SK-N-SH (cell line): Measurements from ENCODE around the gene KIF13A. TPM values are rescaled to one million over a fixed set of nuclear protein-coding genes. Genes with fewer than 3 reads are reported as not detected.

ENCODE experiments used
- CTCF ChIA-PET: fragments of 300-600, 350-600 bp; formaldehyde crosslinking; extraction: SDS; loops from one replicate; lab custom pipeline; 2021; lab: Yijun Ruan, JAX
- POLR2A ChIA-PET: fragments of 350-600 bp; sonication (Branson Sonifier 250); formaldehyde crosslinking; extraction: SDS; loops from one replicate; lab custom pipeline; 2020; ENCODE audit warnings: antibody characterized with exemption, inconsistent platforms; lab: Yijun Ruan, JAX
- DNase-seq: peaks from one replicate; pipeline ENCODE4 v3.0.0; 2012
- H2AFZ ChIP-seq: fragments of 200-600 bp; sonication (generic); 2 replicates; pipeline ENCODE4 v1.8.1; 2016; ENCODE audit warnings: antibody characterized with exemption, mild to moderate bottlenecking, low read depth
- H3F3A ChIP-seq: fragments of 200-600 bp; sonication (generic); replicated peaks from 2 replicates; pipeline ENCODE3; 2016; ENCODE audit warnings: antibody characterized with exemption, mild to moderate bottlenecking; ENCODE audit not compliant: insufficient read depth
- H3K27ac ChIP-seq, 2 experiments: fragments of 200-500 bp in 1 of 2; fragments of 200-600 bp in 1 of 2; sonication (Bioruptor generic) in 1 of 2; sonication (generic), shearing (Covaris generic) in 1 of 2; 2 replicates each; pipeline versions ENCODE4 v1.5.1 to v1.6.1; 2014 to 2016; ENCODE audit warnings: low read depth in 2 of 2, inconsistent platforms in 1 of 2, low read length in 1 of 2, mild to moderate bottlenecking in 1 of 2, mixed read lengths in 1 of 2
- H3K27me3 ChIP-seq: fragments of 200-600 bp; sonication (generic), shearing (Covaris generic); 2 replicates; pipeline ENCODE4 v1.6.1; 2016; ENCODE audit warnings: mixed run types; ENCODE audit not compliant: insufficient read depth
- H3K36me3 ChIP-seq, 2 experiments: fragments of 200-500 bp in 1 of 2; fragments of 200-600 bp in 1 of 2; sonication (Bioruptor generic) in 1 of 2; sonication (generic) in 1 of 2; replicated peaks in 1 of 2; 2 replicates each; pipeline versions ENCODE3 to v1.5.1; 2014 to 2016; ENCODE audit warnings: low read length in 1 of 2, mild to moderate bottlenecking in 1 of 2; ENCODE audit not compliant: insufficient read depth in 2 of 2, control insufficient read depth in 1 of 2
- H3K4me1 ChIP-seq, 2 experiments: fragments of 200-500 bp in 1 of 2; fragments of 200-600 bp in 1 of 2; sonication (Bioruptor generic) in 1 of 2; sonication (generic), shearing (Covaris generic) in 1 of 2; 2 replicates each; pipeline versions ENCODE4 v1.5.1 to v1.6.1; 2014 to 2016; ENCODE audit warnings: low read depth in 1 of 2, low read length in 1 of 2, mixed run types in 1 of 2; ENCODE audit not compliant: insufficient read depth in 2 of 2, control insufficient read depth in 1 of 2
- H3K4me2 ChIP-seq: fragments of 200-600 bp; sonication (generic), shearing (Covaris generic); 2 replicates; pipeline ENCODE4 v1.6.1; 2017; ENCODE audit warnings: mixed run types
- H3K4me3 ChIP-seq, 2 experiments: fragments of 200-500 bp in 1 of 2; fragments of 200-600 bp in 1 of 2; sonication (Bioruptor generic) in 1 of 2; sonication (generic), shearing (Covaris generic) in 1 of 2; 2 replicates each; pipeline versions ENCODE4 v1.5.1 to v1.8.1; 2014 to 2016; ENCODE audit warnings: low read depth in 2 of 2, inconsistent platforms in 1 of 2, low read length in 1 of 2, mild to moderate bottlenecking in 1 of 2, mixed read lengths in 1 of 2, moderate library complexity in 1 of 2
- H3K79me2 ChIP-seq: fragments of 200-600 bp; sonication (generic); 2 replicates; pipeline ENCODE4 v1.8.1; 2017; ENCODE audit warnings: mild to moderate bottlenecking; ENCODE audit not compliant: insufficient read depth
- H3K9ac ChIP-seq: fragments of 200-600 bp; sonication (generic); 2 replicates; pipeline ENCODE4 v1.6.1; 2017; ENCODE audit warnings: mixed run types
- H3K9me2 ChIP-seq: fragments of 200-600 bp; sonication (generic); 2 replicates; pipeline ENCODE4 v1.6.1; 2017; ENCODE audit warnings: mixed run types
- H3K9me3 ChIP-seq: fragments of 200-600 bp; sonication (generic); 2 replicates; pipeline ENCODE4 v1.6.1; 2017; ENCODE audit warnings: mixed run types, mild to moderate bottlenecking, moderate library complexity
- H4K20me1 ChIP-seq: fragments of 200-600 bp; sonication (generic); 2 replicates; pipeline ENCODE4 v1.6.1; 2017; ENCODE audit warnings: mild to moderate bottlenecking, mixed run types; ENCODE audit not compliant: insufficient read depth
- CHD2 ChIP-seq: fragments of 150-350 bp; IDR thresholded peaks from 2 replicates; pipeline ENCODE4 v1.6.1; 2018; ENCODE audit warnings: low read length; ENCODE audit not compliant: partially characterized antibody
- EP300 ChIP-seq, 2 experiments: IDR thresholded peaks; 2 replicates each; pipeline versions ENCODE4 v1.4.0 to v1.6.1; 2012; ENCODE audit warnings: borderline replicate concordance in 1 of 2, low read depth in 1 of 2, low read length in 1 of 2
- EZH2phosphoT487 ChIP-seq: fragments of 200-600 bp; sonication (generic); IDR thresholded peaks from 2 replicates; pipeline ENCODE4 v1.6.1; 2017; ENCODE audit warnings: low read depth, mixed run types, mild to moderate bottlenecking, antibody characterized with exemption, moderate library complexity, borderline replicate concordance
- FOSL2 ChIP-seq: IDR thresholded peaks from 2 replicates; pipeline ENCODE4 v1.4.0; 2012; ENCODE audit warnings: low read depth, mild to moderate bottlenecking, moderate library complexity, borderline replicate concordance
- FOXJ3 ChIP-seq: sonication (generic); formaldehyde crosslinking; IDR thresholded peaks from 2 replicates; pipeline ENCODE4 v1.5.1; 2020; ENCODE audit warnings: mild to moderate bottlenecking, missing genetic modification reagents
- FOXM1 ChIP-seq: IDR thresholded peaks from 2 replicates; pipeline ENCODE4 v1.4.0; 2012; ENCODE audit warnings: low read depth, mild to moderate bottlenecking
- GABPA ChIP-seq: IDR thresholded peaks from 2 replicates; pipeline ENCODE4 v1.4.0; 2012; ENCODE audit warnings: low read depth, mild to moderate bottlenecking
- GATA2 ChIP-seq: sonication (generic); formaldehyde crosslinking; IDR thresholded peaks from 2 replicates; pipeline ENCODE4 v1.5.0; 2020; ENCODE audit warnings: mild to moderate bottlenecking, missing genetic modification reagents
- JUND ChIP-seq: IDR thresholded peaks from 2 replicates; pipeline ENCODE4 v1.4.0; 2012
- NRF1 ChIP-seq: IDR thresholded peaks from 2 replicates; pipeline ENCODE4 v1.6.1; 2012; ENCODE audit warnings: low read depth, mild to moderate bottlenecking, low read length
- POLR2AphosphoS5 ChIP-seq: IDR thresholded peaks from 2 replicates; pipeline ENCODE4 v1.6.1; 2012; ENCODE audit warnings: low read depth, low read length
- RAD21 ChIP-seq: IDR thresholded peaks from 2 replicates; pipeline ENCODE4 v1.6.1; 2012; ENCODE audit warnings: mild to moderate bottlenecking, low read length
- RCOR1 ChIP-seq: fragments of 150-350 bp; IDR thresholded peaks from 2 replicates; pipeline ENCODE4 v1.6.1; 2017; ENCODE audit warnings: antibody characterized with exemption, low read length
- RFX5 ChIP-seq: IDR thresholded peaks from 2 replicates; pipeline ENCODE4 v1.6.1; 2012; ENCODE audit warnings: mild to moderate bottlenecking, improper control_type of control experiment, low read length
- RXRA ChIP-seq: IDR thresholded peaks from 2 replicates; pipeline ENCODE4 v1.4.0; 2012; ENCODE audit warnings: low read depth, mild to moderate bottlenecking, borderline replicate concordance
- TAF1 ChIP-seq: IDR thresholded peaks from 2 replicates; pipeline ENCODE4 v1.6.1; 2012; ENCODE audit warnings: low read depth, mild to moderate bottlenecking, low read length, moderate library complexity, borderline replicate concordance
- WGBS: methylation state at CpG from one replicate; pipeline ENCODE4 v1.1.6; 2017; ENCODE audit warnings: low lambda C conversion rate; 5-methylcytosine and 5-hydroxymethylcytosine counted together
- polyA plus RNA-seq, 3 experiments: library from polyadenylated mRNA; depleted of rRNA; stranded (reverse); fragments of >200 nt; gene quantifications; 2 replicates each; pipeline ENCODE4 v1.2.3, GENCODE V29; 2012
- TF ChIP-seq, protein P1 (sequence below): IDR thresholded peaks from 2 replicates; pipeline ENCODE4 v1.6.1; 2012; ENCODE audit warnings: mild to moderate bottlenecking, low read depth, low read length, moderate library complexity
- TF ChIP-seq, protein P2 (sequence below): IDR thresholded peaks from 2 replicates; pipeline ENCODE4 v1.4.0; 2012; ENCODE audit warnings: low read depth
- TF ChIP-seq, protein P3 (sequence below): fragments of 150-350 bp; IDR thresholded peaks from 2 replicates; pipeline ENCODE4 v1.6.1; 2017; ENCODE audit warnings: antibody characterized with exemption, low read length, low read depth, borderline replicate concordance

KIF13A gene
- polyA plus RNA-seq, 1 of the 3 experiments (the other 2 are of a cell fraction) = 18.2 TPM

DNA sequence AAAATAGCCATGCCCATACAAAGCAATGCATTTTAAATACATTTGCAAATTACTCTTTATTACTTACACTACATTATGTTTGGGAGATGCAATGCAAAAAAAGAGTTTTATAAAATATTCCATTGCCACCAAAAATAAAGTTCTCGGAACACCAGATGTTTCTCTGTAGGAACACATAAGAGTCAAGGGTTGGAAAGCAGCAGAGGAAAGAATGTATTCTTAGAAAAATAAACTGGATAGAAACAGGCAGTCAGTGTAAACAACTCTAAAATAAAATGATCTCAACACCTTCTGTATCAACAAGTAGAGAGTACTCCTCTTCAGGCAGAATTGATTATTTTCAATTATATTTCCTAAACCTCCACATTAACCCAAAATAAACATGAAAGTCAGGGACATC, 28.1 kb downstream of the KIF13A start:
- H3K9me2 ChIP-seq = no peaks in the 10 kb centered on the region
- no peak for DNase-seq
- H3K4me3 ChIP-seq = no peak overlapping the region
- H4K20me1 ChIP-seq = 0 out of 2 replicates have a peak, but pooled peaks cover 13% of the 10 kb centered on the region
- no peak for TF ChIP-seq TAF1
- TF ChIP-seq CHD2 = no peak
- TF ChIP-seq, protein P1, sequence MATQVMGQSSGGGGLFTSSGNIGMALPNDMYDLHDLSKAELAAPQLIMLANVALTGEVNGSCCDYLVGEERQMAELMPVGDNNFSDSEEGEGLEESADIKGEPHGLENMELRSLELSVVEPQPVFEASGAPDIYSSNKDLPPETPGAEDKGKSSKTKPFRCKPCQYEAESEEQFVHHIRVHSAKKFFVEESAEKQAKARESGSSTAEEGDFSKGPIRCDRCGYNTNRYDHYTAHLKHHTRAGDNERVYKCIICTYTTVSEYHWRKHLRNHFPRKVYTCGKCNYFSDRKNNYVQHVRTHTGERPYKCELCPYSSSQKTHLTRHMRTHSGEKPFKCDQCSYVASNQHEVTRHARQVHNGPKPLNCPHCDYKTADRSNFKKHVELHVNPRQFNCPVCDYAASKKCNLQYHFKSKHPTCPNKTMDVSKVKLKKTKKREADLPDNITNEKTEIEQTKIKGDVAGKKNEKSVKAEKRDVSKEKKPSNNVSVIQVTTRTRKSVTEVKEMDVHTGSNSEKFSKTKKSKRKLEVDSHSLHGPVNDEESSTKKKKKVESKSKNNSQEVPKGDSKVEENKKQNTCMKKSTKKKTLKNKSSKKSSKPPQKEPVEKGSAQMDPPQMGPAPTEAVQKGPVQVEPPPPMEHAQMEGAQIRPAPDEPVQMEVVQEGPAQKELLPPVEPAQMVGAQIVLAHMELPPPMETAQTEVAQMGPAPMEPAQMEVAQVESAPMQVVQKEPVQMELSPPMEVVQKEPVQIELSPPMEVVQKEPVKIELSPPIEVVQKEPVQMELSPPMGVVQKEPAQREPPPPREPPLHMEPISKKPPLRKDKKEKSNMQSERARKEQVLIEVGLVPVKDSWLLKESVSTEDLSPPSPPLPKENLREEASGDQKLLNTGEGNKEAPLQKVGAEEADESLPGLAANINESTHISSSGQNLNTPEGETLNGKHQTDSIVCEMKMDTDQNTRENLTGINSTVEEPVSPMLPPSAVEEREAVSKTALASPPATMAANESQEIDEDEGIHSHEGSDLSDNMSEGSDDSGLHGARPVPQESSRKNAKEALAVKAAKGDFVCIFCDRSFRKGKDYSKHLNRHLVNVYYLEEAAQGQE = no peak
- no peak for TF ChIP-seq FOSL2
- TF ChIP-seq FOXM1 = no peak
- TF ChIP-seq RFX5 = no peak
- no peak for TF ChIP-seq GATA2 (CRISPR knock-in tag)
- TF ChIP-seq EZH2phosphoT487 = no peak
- POLR2A ChIA-PET = no interaction called here
- H3K79me2 ChIP-seq = peaks cover 97% of the 10 kb centered on the region
- peaks cover 7 to 16% of the 10 kb centered on the region in 2 experiments; a peak in 3 of 4 replicates for H3K4me1 ChIP-seq
- no peak overlapping the region for H3K4me2 ChIP-seq
- WGBS = 95% methylated on average over 1 of the region's 1 CpG
- no peak overlapping the region for H3K9ac ChIP-seq
- no peak overlapping the region for H3K27ac ChIP-seq
- CTCF ChIA-PET = no interaction called here
- no peaks in the 10 kb centered on the region for H3K9me3 ChIP-seq
- H3F3A ChIP-seq = peaks cover 26% of the 10 kb centered on the region
- no peaks in the 10 kb centered on the region for H3K27me3 ChIP-seq
- peaks cover 0 to 3% of the 10 kb centered on the region in 2 experiments for H3K36me3 ChIP-seq
- H2AFZ ChIP-seq = no peak overlapping the region

DNA sequence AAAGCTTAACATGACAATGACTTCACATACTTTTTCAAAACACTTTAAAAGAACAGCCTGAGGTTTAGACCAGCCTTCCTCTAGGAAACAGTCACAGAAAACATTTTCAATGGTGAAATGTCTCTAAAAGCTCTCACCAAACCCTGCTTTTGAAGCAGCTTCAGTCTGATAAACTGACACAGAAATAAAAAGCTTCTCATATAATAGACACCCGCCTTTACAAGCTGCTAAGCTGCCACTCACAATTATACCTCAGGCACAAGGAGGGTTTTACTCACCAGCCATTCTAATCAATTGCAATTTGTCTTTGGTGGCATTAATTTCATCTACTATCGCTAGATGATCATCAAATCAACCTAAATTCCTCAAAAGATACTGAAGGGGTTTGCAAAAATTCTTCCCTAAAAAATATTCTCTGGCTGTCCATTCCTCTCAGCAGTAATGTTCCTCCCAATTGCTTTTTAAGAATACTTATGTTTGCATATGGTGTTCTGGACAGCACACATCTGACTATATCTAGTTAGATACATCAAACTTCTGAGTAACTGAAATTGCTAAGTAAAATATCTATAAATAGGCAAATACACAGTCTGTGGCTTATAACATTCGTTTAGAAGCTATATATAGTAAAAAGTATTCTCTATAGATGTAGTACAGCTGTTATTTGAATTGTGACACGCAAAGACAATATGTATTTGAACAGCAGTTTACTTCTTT, 29.4 kb downstream of the KIF13A start:
- no peak overlapping the region for H2AFZ ChIP-seq
- no peak overlapping the region for H3K4me2 ChIP-seq
- H3K36me3 ChIP-seq = peaks cover 0 to 3% of the 10 kb centered on the region in 2 experiments
- H3K27ac ChIP-seq = no peak overlapping the region
- H3K27me3 ChIP-seq = no peaks in the 10 kb centered on the region
- peaks cover 7 to 16% of the 10 kb centered on the region in 2 experiments; a peak in 3 of 4 replicates for H3K4me1 ChIP-seq
- peaks cover 16% of the 10 kb centered on the region for H3F3A ChIP-seq
- peaks cover 94% of the 10 kb centered on the region for H3K79me2 ChIP-seq
- POLR2A ChIA-PET = no interaction called here
- no peak overlapping the region for H3K9ac ChIP-seq
- no peaks in the 10 kb centered on the region for H3K9me3 ChIP-seq
- no peaks in the 10 kb centered on the region for H3K9me2 ChIP-seq
- DNase-seq = no peak
- 81% methylated on average over 4 of the region's 4 CpGs for WGBS
- CTCF ChIA-PET = no interaction called here
- H4K20me1 ChIP-seq = 0 out of 2 replicates have a peak, but pooled peaks cover 13% of the 10 kb centered on the region
- H3K4me3 ChIP-seq = no peak overlapping the region
- TF ChIP-seq GABPA = no peak
- no peak for TF ChIP-seq NRF1
- TF ChIP-seq, protein P1 = no peak
- no peak for TF ChIP-seq RXRA
- TF ChIP-seq RAD21 = no peak
- TF ChIP-seq POLR2AphosphoS5 = no peak
- TF ChIP-seq CHD2 = no peak
- TF ChIP-seq RCOR1 = no peak
- TF ChIP-seq, protein P2, sequence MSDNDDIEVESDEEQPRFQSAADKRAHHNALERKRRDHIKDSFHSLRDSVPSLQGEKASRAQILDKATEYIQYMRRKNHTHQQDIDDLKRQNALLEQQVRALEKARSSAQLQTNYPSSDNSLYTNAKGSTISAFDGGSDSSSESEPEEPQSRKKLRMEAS = no peak
- no peak for TF ChIP-seq EP300 (IDR thresholded peaks at IDR 0.05; ENCODE audit: borderline replicate concordance in 1 of 2, low read depth in 1 of 2, low read length in 1 of 2)
- no peak for TF ChIP-seq RFX5
- TF ChIP-seq, protein P3, sequence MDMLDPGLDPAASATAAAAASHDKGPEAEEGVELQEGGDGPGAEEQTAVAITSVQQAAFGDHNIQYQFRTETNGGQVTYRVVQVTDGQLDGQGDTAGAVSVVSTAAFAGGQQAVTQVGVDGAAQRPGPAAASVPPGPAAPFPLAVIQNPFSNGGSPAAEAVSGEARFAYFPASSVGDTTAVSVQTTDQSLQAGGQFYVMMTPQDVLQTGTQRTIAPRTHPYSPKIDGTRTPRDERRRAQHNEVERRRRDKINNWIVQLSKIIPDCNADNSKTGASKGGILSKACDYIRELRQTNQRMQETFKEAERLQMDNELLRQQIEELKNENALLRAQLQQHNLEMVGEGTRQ = no peak
- no peak for TF ChIP-seq JUND
- no peak for TF ChIP-seq FOXJ3
